DMS153 treated with DMSO at 0.1 percent for 48 hours (cell line): ENCODE measurements around the gene NBEA.

Experiments
- DNase-seq: peaks from one replicate; lab custom pipeline; 2025; ENCODE audit not compliant: unreplicated experiment; lab: John Stamatoyannopoulos, UW

The NBEA gene

GRCh38 chr13:35164324-35164932 is 222.4 kb downstream of the NBEA start:
- peak; percentile 55 for DNase-seq

- no peak for DNase-seq
These were observed 223.1 kb downstream of the NBEA start for GRCh38 chr13:35165205-35165604.

- DNase-seq, result no peak
These were observed 237.4 kb downstream of the NBEA start for GRCh38 chr13:35179494-35179893.

- no peak for DNase-seq
These were observed 238.0 kb downstream of the NBEA start for GRCh38 chr13:35179920-35180663.

GRCh38 chr13:35190241-35190640 is 248.2 kb downstream of the NBEA start:
- DNase-seq, result no peak

- DNase-seq, result no peak
These were observed 249.8 kb downstream of the NBEA start for GRCh38 chr13:35191883-35192282.

GRCh38 chr13:35198613-35199200 is 256.6 kb downstream of the NBEA start:
- DNase-seq, result no peak

- DNase-seq, result no peak
These were observed 266.5 kb downstream of the NBEA start for GRCh38 chr13:35208587-35208986.

GRCh38 chr13:35210261-35210660 is 268.2 kb downstream of the NBEA start:
- no peak for DNase-seq

GRCh38 chr13:35211949-35212348 is 269.9 kb downstream of the NBEA start:
- no peak for DNase-seq

- no peak for DNase-seq
These were observed 271.8 kb downstream of the NBEA start for GRCh38 chr13:35213911-35214310.

GRCh38 chr13:35216131-35216530 is 274.1 kb downstream of the NBEA start:
- no peak for DNase-seq

- DNase-seq, result no peak
These were observed 277.0 kb downstream of the NBEA start for GRCh38 chr13:35219021-35219420.

- DNase-seq, result no peak
These were observed 283.1 kb downstream of the NBEA start for GRCh38 chr13:35225159-35225558.

- no peak for DNase-seq
These were observed 283.5 kb downstream of the NBEA start for GRCh38 chr13:35225582-35225981.

- no peak for DNase-seq
These were observed 286.5 kb downstream of the NBEA start for GRCh38 chr13:35228536-35228935.

GRCh38 chr13:35231426-35231825 is 289.4 kb downstream of the NBEA start:
- DNase-seq, result no peak

GRCh38 chr13:35238274-35238673 is 296.2 kb downstream of the NBEA start:
- DNase-seq, result no peak

GRCh38 chr13:35252536-35253205 is 310.6 kb downstream of the NBEA start:
- no peak for DNase-seq

- DNase-seq, result no peak
These were observed 313.2 kb downstream of the NBEA start for GRCh38 chr13:35255241-35255640.

GRCh38 chr13:35256459-35257148 is 314.5 kb downstream of the NBEA start:
- DNase-seq, result no peak
